OCI-LY1 (cell line): Measurements from ENCODE around the gene TAS1R2.

ENCODE experiments used
- H2AFZ ChIP-seq: fragments of 200-600 bp; sonication (generic), shearing (Covaris generic); 2 replicates; pipeline ENCODE4 v1.6.0; 2014; ENCODE audit warnings: antibody characterized with exemption, mild to moderate bottlenecking, low read length
- H3F3A ChIP-seq: fragments of 200-600 bp; sonication (generic), shearing (Covaris generic); 2 replicates; pipeline ENCODE4 v1.6.0; 2014; ENCODE audit warnings: mild to moderate bottlenecking, antibody characterized with exemption, low read length, moderate library complexity; ENCODE audit not compliant: insufficient read depth
- H3K27ac ChIP-seq: fragments of 200-600 bp; sonication (generic); 2 replicates; pipeline ENCODE4 v1.5.1; 2014; ENCODE audit warnings: low read length, mixed run types, mild to moderate bottlenecking, low read depth; ENCODE audit not compliant: poor library complexity, severe bottlenecking
- H3K27me3 ChIP-seq: fragments of 200-600 bp; sonication (generic); 2 replicates; pipeline ENCODE4 v1.6.0; 2014; ENCODE audit warnings: antibody characterized with exemption, mild to moderate bottlenecking, low read length, moderate library complexity; ENCODE audit not compliant: insufficient read depth
- H3K36me3 ChIP-seq: fragments of 200-600 bp; sonication (generic); 2 replicates; pipeline ENCODE4 v1.6.1; 2014; ENCODE audit warnings: mild to moderate bottlenecking, antibody characterized with exemption, low read length, moderate library complexity, mixed read lengths; ENCODE audit not compliant: insufficient read depth
- H3K4me1 ChIP-seq: fragments of 200-600 bp; sonication (generic); 2 replicates; pipeline ENCODE4 v1.5.1; 2014; ENCODE audit warnings: mild to moderate bottlenecking, low read length, moderate library complexity; ENCODE audit not compliant: insufficient read depth, severe bottlenecking
- H3K4me2 ChIP-seq: fragments of 200-600 bp; sonication (generic), shearing (Covaris generic); 2 replicates; pipeline ENCODE4 v1.6.1; 2014; ENCODE audit warnings: low read length
- H3K4me3 ChIP-seq: fragments of 200-600 bp; sonication (generic); 2 replicates; pipeline ENCODE4 v1.5.1; 2014; ENCODE audit warnings: low read length, low read depth, mild to moderate bottlenecking, mixed read lengths; ENCODE audit not compliant: poor library complexity, severe bottlenecking
- H3K79me2 ChIP-seq: fragments of 200-600 bp; shearing (Covaris generic); 2 replicates; pipeline ENCODE4 v1.6.1; 2016; ENCODE audit warnings: mixed run types, low read length, mixed read lengths; ENCODE audit not compliant: insufficient read depth
- H3K9ac ChIP-seq: fragments of 200-600 bp; sonication (generic), shearing (Covaris generic); 2 replicates; pipeline ENCODE4 v1.6.1; 2014; ENCODE audit warnings: mild to moderate bottlenecking, low read length, mixed read lengths
- H3K9me2 ChIP-seq: fragments of 200-600 bp; sonication (generic), shearing (Covaris generic); 2 replicates; pipeline ENCODE4 v1.6.1; 2014; ENCODE audit warnings: low read depth, mild to moderate bottlenecking, low read length, mixed read lengths
- H3K9me3 ChIP-seq: fragments of 200-600 bp; shearing (Covaris generic); 2 replicates; pipeline ENCODE4 v1.6.1; 2014; ENCODE audit warnings: low read length, mixed read lengths
- H4K20me1 ChIP-seq: fragments of 200-600 bp; sonication (generic), shearing (Covaris generic); 2 replicates; pipeline ENCODE4 v1.6.0; 2016; ENCODE audit warnings: mild to moderate bottlenecking, low read length; ENCODE audit not compliant: insufficient read depth
- EZH2 ChIP-seq: fragments of 200-600 bp; sonication (generic), shearing (Covaris generic); IDR thresholded peaks from 2 replicates; pipeline ENCODE4 v1.8.0; 2017; ENCODE audit warnings: borderline replicate concordance, mixed run types, mild to moderate bottlenecking, antibody characterized with exemption, low read length, moderate library complexity, mixed read lengths
- TF ChIP-seq, protein P1 (sequence below): fragments of 200-600 bp; sonication (generic), shearing (Covaris generic); IDR thresholded peaks from 2 replicates; pipeline ENCODE4 v1.5.1; 2017; ENCODE audit warnings: mild to moderate bottlenecking, antibody characterized with exemption, low read length, moderate library complexity, mixed read lengths

The TAS1R2 gene

DNA sequence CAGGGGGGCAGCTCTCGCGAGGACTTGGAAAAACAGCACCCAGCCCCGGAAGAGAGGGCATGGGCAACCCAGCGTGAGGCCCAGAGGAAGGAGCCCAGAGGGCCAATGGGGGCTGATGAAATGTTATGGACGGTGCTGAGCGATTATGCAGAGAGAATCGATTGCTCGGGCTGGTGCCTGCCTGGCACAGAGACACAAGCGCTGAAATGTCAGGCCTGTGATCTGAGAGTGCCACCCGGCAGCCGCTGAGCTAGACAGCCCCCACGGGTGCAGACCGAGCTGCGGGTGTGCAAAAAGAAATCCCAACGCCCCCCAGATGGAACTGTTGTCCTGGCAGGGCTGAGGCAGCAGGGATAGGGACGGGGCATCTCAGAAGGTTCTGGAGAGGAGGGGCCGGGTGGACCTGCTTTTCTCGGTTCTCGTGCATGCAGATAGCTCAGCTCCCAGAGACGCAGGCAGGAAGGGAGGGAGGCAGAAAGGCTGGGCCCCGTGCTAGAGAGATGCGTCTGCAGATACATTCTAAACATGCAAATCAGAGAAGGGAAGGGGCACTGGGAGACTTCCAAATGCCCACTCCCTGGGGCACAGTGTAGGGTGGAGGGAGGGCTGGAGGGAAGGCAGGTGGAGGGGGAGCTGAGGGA lies 41.5 kb downstream of the TAS1R2 start:
- Histone ChIP-seq H3K36me3 (no peaks in the 10 kb centered on the region), H3K9me2 (no peaks in the 10 kb centered on the region), H3K4me3 (no peak overlapping the region), H3F3A (no peaks in the 10 kb centered on the region), H3K27me3 (no peaks in the 10 kb centered on the region), H3K79me2 (no peaks in the 10 kb centered on the region), H3K4me1 (no peaks in the 10 kb centered on the region), H3K27ac (no peak overlapping the region), H3K9ac (no peak overlapping the region), H2AFZ (no peak overlapping the region), H4K20me1 (no peaks in the 10 kb centered on the region), H3K9me3 (no peaks in the 10 kb centered on the region), H3K4me2 (no peak overlapping the region)
- TF ChIP-seq, protein P1, sequence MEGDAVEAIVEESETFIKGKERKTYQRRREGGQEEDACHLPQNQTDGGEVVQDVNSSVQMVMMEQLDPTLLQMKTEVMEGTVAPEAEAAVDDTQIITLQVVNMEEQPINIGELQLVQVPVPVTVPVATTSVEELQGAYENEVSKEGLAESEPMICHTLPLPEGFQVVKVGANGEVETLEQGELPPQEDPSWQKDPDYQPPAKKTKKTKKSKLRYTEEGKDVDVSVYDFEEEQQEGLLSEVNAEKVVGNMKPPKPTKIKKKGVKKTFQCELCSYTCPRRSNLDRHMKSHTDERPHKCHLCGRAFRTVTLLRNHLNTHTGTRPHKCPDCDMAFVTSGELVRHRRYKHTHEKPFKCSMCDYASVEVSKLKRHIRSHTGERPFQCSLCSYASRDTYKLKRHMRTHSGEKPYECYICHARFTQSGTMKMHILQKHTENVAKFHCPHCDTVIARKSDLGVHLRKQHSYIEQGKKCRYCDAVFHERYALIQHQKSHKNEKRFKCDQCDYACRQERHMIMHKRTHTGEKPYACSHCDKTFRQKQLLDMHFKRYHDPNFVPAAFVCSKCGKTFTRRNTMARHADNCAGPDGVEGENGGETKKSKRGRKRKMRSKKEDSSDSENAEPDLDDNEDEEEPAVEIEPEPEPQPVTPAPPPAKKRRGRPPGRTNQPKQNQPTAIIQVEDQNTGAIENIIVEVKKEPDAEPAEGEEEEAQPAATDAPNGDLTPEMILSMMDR = no peak
- TF ChIP-seq EZH2 = no peak

DNA sequence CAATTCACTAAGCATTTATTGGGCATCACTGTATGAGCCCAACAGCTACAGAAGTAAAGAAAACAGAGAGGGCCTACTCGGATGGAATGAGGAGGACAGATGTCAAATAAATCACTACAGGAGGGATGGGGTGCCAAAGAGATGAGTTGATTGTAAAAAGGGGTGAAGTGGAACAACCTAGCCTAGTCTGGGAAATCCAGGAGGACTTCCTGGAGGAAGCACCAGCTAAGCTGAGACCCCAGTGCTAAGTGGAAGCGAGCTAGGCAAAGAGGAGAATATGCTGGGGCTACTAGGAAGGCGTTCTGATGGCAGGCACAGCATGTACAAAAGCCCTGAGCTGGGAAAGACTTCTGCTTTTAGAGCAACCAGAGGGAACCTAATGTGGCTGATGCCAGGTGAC lies 42.1 kb downstream of the TAS1R2 start:
- no peak overlapping the region for H3K4me3 ChIP-seq
- H3K79me2 ChIP-seq = no peaks in the 10 kb centered on the region
- no peaks in the 10 kb centered on the region for H3K4me1 ChIP-seq
- H3K27me3 ChIP-seq = no peaks in the 10 kb centered on the region
- H3K9me3 ChIP-seq = no peaks in the 10 kb centered on the region
- H3K9ac ChIP-seq = no peak overlapping the region
- no peak overlapping the region for H2AFZ ChIP-seq
- H3F3A ChIP-seq = no peaks in the 10 kb centered on the region
- TF ChIP-seq, protein P1 = no peak
- TF ChIP-seq EZH2 = no peak
- H3K36me3 ChIP-seq = no peaks in the 10 kb centered on the region
- H3K9me2 ChIP-seq = no peaks in the 10 kb centered on the region
- H4K20me1 ChIP-seq = no peaks in the 10 kb centered on the region
- no peak overlapping the region for H3K27ac ChIP-seq
- H3K4me2 ChIP-seq = no peak overlapping the region

DNA sequence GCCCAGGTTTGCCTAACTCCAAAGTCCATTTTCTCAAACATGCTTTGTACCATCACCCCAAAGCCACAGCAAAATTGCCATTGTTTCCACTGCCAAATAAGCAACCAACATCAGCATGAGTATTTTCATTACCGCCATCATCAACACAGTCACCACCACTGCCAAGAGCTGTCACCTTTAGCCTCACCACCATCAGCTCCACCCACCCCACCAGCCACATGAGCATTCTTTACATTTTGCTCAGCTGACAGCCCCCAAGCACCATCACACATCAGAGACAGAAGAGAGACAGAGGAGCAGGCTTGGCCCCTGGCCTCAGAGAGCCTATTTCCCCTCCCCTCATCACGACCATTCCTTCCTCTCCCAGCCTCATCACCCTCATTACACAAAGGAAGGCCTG lies 42.7 kb downstream of the TAS1R2 start:
- H3K9me2 ChIP-seq = no peaks in the 10 kb centered on the region
- no peaks in the 10 kb centered on the region for H3K27me3 ChIP-seq
- no peaks in the 10 kb centered on the region for H3F3A ChIP-seq
- H3K36me3 ChIP-seq = no peaks in the 10 kb centered on the region
- no peak overlapping the region for H3K4me2 ChIP-seq
- H3K4me1 ChIP-seq = no peaks in the 10 kb centered on the region
- H3K9me3 ChIP-seq = no peaks in the 10 kb centered on the region
- no peaks in the 10 kb centered on the region for H4K20me1 ChIP-seq
- no peaks in the 10 kb centered on the region for H3K79me2 ChIP-seq
- H3K4me3 ChIP-seq = no peak overlapping the region
- H2AFZ ChIP-seq = no peak overlapping the region
- no peak overlapping the region for H3K27ac ChIP-seq
- no peak for TF ChIP-seq EZH2
- TF ChIP-seq, protein P1 = no peak
- no peak overlapping the region for H3K9ac ChIP-seq
